ENCODE measurements around the gene ATAT1. TPM values are rescaled to one million over a fixed set of nuclear protein-coding genes. Genes with fewer than 3 reads are reported as not detected.
"Not testable (repeated sequence)": the region's sequence is repeated elsewhere in the genome, so short reads cannot be mapped to it uniquely, and the experiment has no call there.

The ATAT1 gene
- total RNA-seq, 1 donor from 2014 or later = 11.4 TPM

DNA sequence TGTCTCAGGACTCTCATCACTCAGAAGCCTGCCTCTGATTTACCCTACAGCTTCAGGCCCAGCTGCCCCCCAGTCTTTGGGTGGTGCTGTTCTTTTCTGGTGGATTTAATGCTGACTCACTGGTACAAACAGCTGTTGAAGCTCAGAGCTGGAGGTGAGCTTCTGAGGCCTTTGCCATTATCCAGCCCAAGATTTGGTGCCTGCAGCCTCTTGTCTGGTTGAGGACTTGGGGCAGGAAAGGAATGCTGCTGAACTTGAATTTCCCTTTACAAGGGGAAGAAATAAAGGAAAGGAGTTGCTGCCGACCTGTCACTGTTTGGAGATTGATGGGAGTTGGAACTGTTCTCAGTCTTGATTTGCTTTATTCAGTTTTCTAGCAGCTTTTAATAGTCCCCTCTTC is 35.7 kb upstream of the ATAT1 start:
- no peak overlapping the region for H3K4me3 Mint-ChIP-seq (ENCODE audit: unreplicated experiment)
- no peaks in the 10 kb centered on the region for H3K9me3 Mint-ChIP-seq (ENCODE audit: low read depth)
- peaks cover 12% of the 10 kb centered on the region for H3K4me1 Mint-ChIP-seq (ENCODE audit: low read depth)
- H3K27me3 Mint-ChIP-seq (ENCODE audit: low read depth) = no peaks in the 10 kb centered on the region
- TF ChIP-seq, protein P1, sequence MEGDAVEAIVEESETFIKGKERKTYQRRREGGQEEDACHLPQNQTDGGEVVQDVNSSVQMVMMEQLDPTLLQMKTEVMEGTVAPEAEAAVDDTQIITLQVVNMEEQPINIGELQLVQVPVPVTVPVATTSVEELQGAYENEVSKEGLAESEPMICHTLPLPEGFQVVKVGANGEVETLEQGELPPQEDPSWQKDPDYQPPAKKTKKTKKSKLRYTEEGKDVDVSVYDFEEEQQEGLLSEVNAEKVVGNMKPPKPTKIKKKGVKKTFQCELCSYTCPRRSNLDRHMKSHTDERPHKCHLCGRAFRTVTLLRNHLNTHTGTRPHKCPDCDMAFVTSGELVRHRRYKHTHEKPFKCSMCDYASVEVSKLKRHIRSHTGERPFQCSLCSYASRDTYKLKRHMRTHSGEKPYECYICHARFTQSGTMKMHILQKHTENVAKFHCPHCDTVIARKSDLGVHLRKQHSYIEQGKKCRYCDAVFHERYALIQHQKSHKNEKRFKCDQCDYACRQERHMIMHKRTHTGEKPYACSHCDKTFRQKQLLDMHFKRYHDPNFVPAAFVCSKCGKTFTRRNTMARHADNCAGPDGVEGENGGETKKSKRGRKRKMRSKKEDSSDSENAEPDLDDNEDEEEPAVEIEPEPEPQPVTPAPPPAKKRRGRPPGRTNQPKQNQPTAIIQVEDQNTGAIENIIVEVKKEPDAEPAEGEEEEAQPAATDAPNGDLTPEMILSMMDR (IDR thresholded peaks at IDR 0.05) = no peak
- H3K27ac Mint-ChIP-seq (ENCODE audit: unreplicated experiment) = peak overlapping the region; percentile 74
- peaks cover 44% of the 10 kb centered on the region for H3K36me3 Mint-ChIP-seq (ENCODE audit: low read depth)
- DNase-seq (ENCODE audit: low spot score) = no peak

GRCh38 chr6:30592287-30592686 is 34.4 kb upstream of the ATAT1 start:
- Mint-ChIP-seq H3K36me3 (ENCODE audit: low read depth) (peaks cover 36% of the 10 kb centered on the region), H3K4me1 (ENCODE audit: low read depth) (peaks cover 14% of the 10 kb centered on the region), H3K4me3 (ENCODE audit: unreplicated experiment) (no peak overlapping the region), H3K9me3 (ENCODE audit: low read depth) (no peaks in the 10 kb centered on the region), H3K27me3 (ENCODE audit: low read depth) (no peaks in the 10 kb centered on the region), H3K27ac (ENCODE audit: unreplicated experiment) (no peak overlapping the region)
- TF ChIP-seq, protein P1 (IDR thresholded peaks at IDR 0.05) = no peak
- DNase-seq (ENCODE audit: low spot score) = no peak

DNA sequence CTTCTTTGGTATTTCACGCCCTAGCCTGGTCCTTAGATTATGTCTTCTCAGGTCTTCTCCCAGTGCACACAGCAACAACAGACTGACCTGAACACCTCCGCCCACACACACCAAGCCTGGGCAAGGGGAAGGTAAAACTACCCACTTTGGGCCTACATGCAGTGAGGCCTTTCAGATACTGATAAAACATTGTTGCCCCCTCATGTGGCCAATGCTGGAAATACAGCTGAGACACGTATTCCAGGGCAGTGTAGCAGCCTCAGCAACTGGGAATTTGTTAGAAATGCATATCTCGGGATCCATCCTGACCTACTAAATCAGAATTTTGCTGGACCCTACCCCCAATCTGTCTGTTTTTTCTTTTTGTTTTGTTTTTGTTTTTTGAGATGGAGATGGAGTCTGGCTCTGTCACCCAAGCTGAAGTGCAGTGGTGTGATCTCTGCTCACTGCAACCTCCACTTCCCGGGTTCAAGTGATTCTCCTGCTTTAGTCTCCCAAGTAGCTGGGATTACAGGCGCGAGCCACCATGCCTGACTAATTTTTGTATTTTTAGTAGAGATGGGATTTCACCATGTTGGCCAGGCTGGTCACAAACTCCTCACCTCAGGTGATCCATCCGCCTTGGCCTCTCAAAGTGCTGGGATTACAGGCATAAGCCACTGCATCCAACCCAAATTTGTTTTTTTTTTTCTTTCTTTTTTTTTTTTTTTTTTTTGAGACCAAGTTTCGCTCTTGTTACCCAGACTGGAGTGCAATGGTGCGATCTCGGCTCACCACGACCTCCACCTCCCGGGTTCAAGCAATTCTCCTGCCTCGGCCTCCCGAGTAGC is 29.1 kb upstream of the ATAT1 start:
- H3K27me3 Mint-ChIP-seq (ENCODE audit: low read depth); H3K9me3 Mint-ChIP-seq (ENCODE audit: low read depth); DNase-seq (ENCODE audit: low spot score); H3K4me3 Mint-ChIP-seq (ENCODE audit: unreplicated experiment): not testable (repeated sequence)
- H3K4me1 Mint-ChIP-seq (ENCODE audit: low read depth) = peaks cover 11% of the 10 kb centered on the region
- peak overlapping the region; percentile 85 for H3K27ac Mint-ChIP-seq (ENCODE audit: unreplicated experiment)
- peaks cover 10% of the 10 kb centered on the region for H3K36me3 Mint-ChIP-seq (ENCODE audit: low read depth)
- TF ChIP-seq, protein P1 (IDR thresholded peaks at IDR 0.05) = peak; percentile 86

GRCh38 chr6:30598912-30599624 is 27.6 kb upstream of the ATAT1 start:
- Mint-ChIP-seq H3K4me1 (ENCODE audit: low read depth) (peaks cover 18% of the 10 kb centered on the region), H3K27me3 (ENCODE audit: low read depth) (no peaks in the 10 kb centered on the region), H3K4me3 (ENCODE audit: unreplicated experiment) (no peak overlapping the region), H3K9me3 (ENCODE audit: low read depth) (no peaks in the 10 kb centered on the region), H3K36me3 (ENCODE audit: low read depth) (peaks cover 22% of the 10 kb centered on the region), H3K27ac (ENCODE audit: unreplicated experiment) (no peak overlapping the region)
- DNase-seq (ENCODE audit: low spot score) = no peak
- TF ChIP-seq, protein P1 (IDR thresholded peaks at IDR 0.05) = no peak

DNA sequence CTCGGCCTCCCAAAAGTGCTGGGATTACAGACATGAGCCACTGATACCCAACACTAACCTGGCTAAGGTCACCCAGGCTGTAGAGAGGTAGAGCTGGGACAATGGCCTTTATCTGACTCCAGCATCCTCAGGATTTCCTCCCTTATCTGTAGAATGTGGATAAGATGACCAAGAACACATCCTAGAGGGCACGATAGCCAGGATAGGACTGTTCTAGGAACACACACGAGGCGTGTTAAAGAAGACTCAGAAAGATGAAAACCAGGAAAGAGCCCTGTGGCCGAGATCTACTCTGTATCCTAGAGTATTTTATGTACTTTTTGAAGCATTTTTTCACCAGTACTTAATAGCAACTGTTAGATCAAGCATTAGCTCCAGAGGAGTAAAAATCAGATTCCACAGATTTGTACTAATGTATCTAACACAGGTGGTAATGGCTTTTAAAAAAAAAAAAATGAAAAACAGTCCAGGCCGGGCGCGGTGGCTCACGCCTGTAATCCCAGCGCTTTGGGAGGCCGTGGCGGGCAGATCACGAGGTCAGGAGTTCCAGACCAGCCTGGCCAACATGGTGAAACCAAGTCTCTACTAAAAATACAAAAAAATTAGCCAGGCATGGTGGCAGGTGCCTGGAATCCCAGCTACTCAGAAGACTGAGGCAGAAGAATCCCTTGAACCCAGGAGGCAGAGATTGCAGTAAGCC is 26.9 kb upstream of the ATAT1 start:
- Mint-ChIP-seq H3K36me3 (ENCODE audit: low read depth) (peaks cover 29% of the 10 kb centered on the region), H3K4me1 (ENCODE audit: low read depth) (peaks cover 18% of the 10 kb centered on the region), H3K27ac (ENCODE audit: unreplicated experiment) (peak overlapping the region; percentile 10), H3K4me3 (ENCODE audit: unreplicated experiment) (no peak overlapping the region), H3K27me3 (ENCODE audit: low read depth) (no peaks in the 10 kb centered on the region), H3K9me3 (ENCODE audit: low read depth) (no peaks in the 10 kb centered on the region)
- no peak for DNase-seq (ENCODE audit: low spot score)
- TF ChIP-seq, protein P1 (IDR thresholded peaks at IDR 0.05) = no peak

All from chondrocyte (in vitro differentiated cells).